Astrocyte of the spinal cord (primary cell): ENCODE measurements around the gene YAE1.

Experiments
- DNase-seq: peaks from one replicate; pipeline ENCODE4 v3.0.0; 2011; ENCODE audit warnings: low read depth, low spot score
- H3K4me3 ChIP-seq: 2 replicates; pipeline ENCODE4 v1.5.1; 2011; ENCODE audit warnings: low read depth, mild to moderate bottlenecking, low read length, moderate library complexity
- CTCF ChIP-seq: IDR thresholded peaks from 2 replicates; pipeline ENCODE4 v1.5.1; 2012; ENCODE audit warnings: low read depth, mild to moderate bottlenecking, low read length, inconsistent platforms
- in situ Hi-C: cut with HindIII; loops from 2 replicates; pipeline ENCODE4 v1.10.0; 2017; ENCODE audit warnings: low sequenced_read_pairs

YAE1 gene

GRCh38 chr7:39615350-39615975 is 49.3 kb downstream of the YAE1 start:
- no peak overlapping the region for H3K4me3 ChIP-seq
- no peak for DNase-seq
- no peak for TF ChIP-seq CTCF
- in situ Hi-C loops, result no loop called here

- in situ Hi-C loops, result no loop called here
- TF ChIP-seq CTCF, result no peak
- no peak for DNase-seq
- H3K4me3 ChIP-seq, result no peak overlapping the region
These were observed 49.9 kb downstream of the YAE1 start for GRCh38 chr7:39616138-39616537.

GRCh38 chr7:39617005-39617404 is 50.8 kb downstream of the YAE1 start:
- no peak overlapping the region for H3K4me3 ChIP-seq
- TF ChIP-seq CTCF, result no peak
- in situ Hi-C loops, result no loop called here
- peak; percentile 49 for DNase-seq

GRCh38 chr7:39618868-39619267 is 52.7 kb downstream of the YAE1 start:
- in situ Hi-C loops, result no loop called here
- TF ChIP-seq CTCF, result no peak

GRCh38 chr7:39620486-39620885 is 54.3 kb downstream of the YAE1 start:
- no peak for DNase-seq
- in situ Hi-C loops, result no loop called here
- H3K4me3 ChIP-seq, result no peak overlapping the region
- TF ChIP-seq CTCF, result no peak

More at GRCh38 chr7:39618868-39619267, 52.7 kb downstream of the YAE1 start:
- DNase-seq, result no peak
- H3K4me3 ChIP-seq, result no peak overlapping the region

- in situ Hi-C loops, result no loop called here
- H3K4me3 ChIP-seq, result no peak overlapping the region
- peak; percentile 85 for DNase-seq
- no peak for TF ChIP-seq CTCF
These were observed 55.1 kb downstream of the YAE1 start for GRCh38 chr7:39621261-39621660.
